Psoas muscle (tissue), 8 donors: ENCODE data around the gene SLC9A5. TPM values are rescaled to one million over a fixed set of nuclear protein-coding genes. Genes with fewer than 3 reads are reported as not detected.
A peak's percentile ranks its signal among the peaks of the same experiment; 100 is the strongest.

Source experiments
- ATAC-seq, 4 donors: fragments of 200-7000 bp; cut with Tn5 transposase; one replicate each; pipeline ENCODE4 v1.9.1; 2020; ENCODE audit warnings: moderate library complexity in 3 of 4, mild to moderate bottlenecking in 2 of 4
- DNase-seq, 2 donors: peaks; one replicate each; pipeline ENCODE4 v3.0.0-alpha.2; 2020
- H3K27ac ChIP-seq: fragments of 200-600 bp; one replicate; pipeline ENCODE4 v1.8.0; 2022
- H3K27me3 ChIP-seq, 3 donors: fragments of 200-600 bp in 1 of 3; one replicate each; pipeline versions ENCODE4 v1.6.1 to v1.8.0; 2013 to 2022; ENCODE audit warnings: low read length in 2 of 3, mild to moderate bottlenecking in 2 of 3, moderate library complexity in 1 of 3; ENCODE audit not compliant: insufficient read depth in 3 of 3
- H3K36me3 ChIP-seq, 2 donors: fragments of 200-600 bp in 1 of 2; one replicate each; pipeline versions ENCODE4 v1.6.1 to v1.8.0; 2013 to 2022; ENCODE audit warnings: low read depth in 1 of 2, mild to moderate bottlenecking in 1 of 2, moderate library complexity in 1 of 2; ENCODE audit not compliant: insufficient read depth in 1 of 2
- H3K4me1 ChIP-seq: fragments of 200-600 bp; one replicate; pipeline ENCODE4 v1.8.0; 2022
- H3K4me3 ChIP-seq: fragments of 200-600 bp; one replicate; pipeline ENCODE4 v1.8.0; 2022; ENCODE audit warnings: mild to moderate bottlenecking
- H3K9me3 ChIP-seq: fragments of 200-600 bp; one replicate; pipeline ENCODE4 v1.8.0; 2022
- CTCF ChIP-seq: fragments of 200-600 bp; IDR thresholded peaks from one replicate; pipeline ENCODE4 v1.8.0; 2022; ENCODE audit warnings: antibody characterized with exemption
- WGBS, 3 donors: extraction: QIAGEN DNeasy Blood & Tissue Kit; methylation state at CpG; one replicate each; pipeline versions ENCODE4 v1.1.6 to v1.1.7; 2013; 5-methylcytosine and 5-hydroxymethylcytosine counted together
- intact Hi-C, 2 donors: fragments of 100-400 bp; cut with DNase I; formaldehyde crosslinking; loops; one replicate each; pipeline versions ENCODE4 v1.11.0 to v1.14.2; 2022
- polyA plus RNA-seq, 3 donors: library from polyadenylated mRNA; stranded (reverse); fragments of 200-250 nt; gene quantifications; one replicate each; pipeline ENCODE4 v1.2.3, GENCODE V29; 2013
- total RNA-seq, 4 donors: library from RNA; stranded (reverse); fragmentation: NEBNext Ultra II Directional in 2 of 4; extraction: Animal tissue kit (Norgen Biotek cat#: 25700) in 2 of 4; gene quantifications; one replicate each; pipeline versions ENCODE4 v1.2.1 to v1.2.4, GENCODE V29; 2021 to 2023
- donor health status: healthy with polysubstance abuse.
- donor health status: DM: no; HTN: no; CAD: no; lungs with moderate emphysema.
- donor health status: Bipolar disorder and iron deficiency.
- donor health status: healthy.
- donor health status: DM: yes; HTN: yes; CAD: no.
- donor health status: DM: no; HTN: no; CAD: no.
- donor health status: DM: no; HTN: no; CAD: no.
- donor health status: DM: yes; HTN: yes; CAD: no.

The SLC9A5 gene
- total and polyA plus RNA-seq, 7 donors: 0.52 to 1.7 (median 1.1) TPM

DNA sequence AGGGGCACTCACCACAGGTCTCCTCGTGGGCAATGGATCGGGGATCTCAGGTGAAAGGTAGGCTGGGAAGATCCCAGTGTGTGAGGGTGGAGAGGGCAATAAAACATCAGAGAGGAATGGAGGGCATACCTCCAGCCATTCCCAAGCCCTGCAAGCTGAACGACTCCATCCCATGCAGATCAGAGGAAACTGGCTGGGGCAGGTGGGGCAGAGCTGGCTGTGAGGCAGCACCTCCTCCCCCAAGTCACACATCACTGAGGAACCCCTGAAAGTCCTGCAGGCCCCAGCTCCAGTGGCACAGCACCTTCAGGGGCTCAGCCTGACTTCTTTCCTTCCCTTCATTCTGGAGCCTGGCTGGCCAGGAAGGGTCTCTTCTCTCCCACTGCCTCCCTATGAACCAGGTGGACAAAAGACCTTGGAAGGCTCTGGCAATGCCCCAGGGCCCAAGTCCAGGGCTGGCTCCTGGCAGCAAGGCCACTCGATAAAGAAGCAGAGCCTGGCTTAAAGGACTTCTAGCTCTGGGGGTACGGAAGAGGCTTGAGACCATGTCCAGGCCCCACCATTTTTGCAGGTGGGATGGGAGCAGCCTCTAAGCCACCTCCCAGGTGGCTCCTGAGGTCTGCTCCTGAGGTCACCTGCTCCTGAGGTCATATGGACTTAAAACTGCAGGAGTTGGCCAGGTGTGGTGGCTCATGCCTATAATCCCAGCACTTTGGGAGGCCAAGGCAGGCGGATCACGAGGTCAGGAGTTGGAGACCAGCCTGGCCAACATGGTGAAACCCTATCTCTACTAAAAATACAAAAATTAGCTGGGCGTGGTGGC lies 35.4 kb upstream of the SLC9A5 start:
- intact Hi-C loops: no loop called here
- ATAC-seq: peak in 1 of 4 donors; percentile 6
- 39 to 54% (median 52%) methylated on average over 8 of the region's 8 CpGs for WGBS, 3 donors
- H3K36me3 ChIP-seq: no peaks in the 10 kb centered on the region
- no peak overlapping the region for H3K4me3 ChIP-seq
- no peaks in the 10 kb centered on the region for H3K27me3 ChIP-seq
- DNase-seq: no peak
- no peak for TF ChIP-seq CTCF
- H3K4me1 ChIP-seq: peaks cover 29% of the 10 kb centered on the region
- H3K9me3 ChIP-seq: no peaks in the 10 kb centered on the region
- peak overlapping the region; percentile 30 for H3K27ac ChIP-seq

- H3K36me3 ChIP-seq: no peaks in the 10 kb centered on the region
- 58 to 81% (median 65%) methylated on average over 5 of the region's 5 CpGs for WGBS, 3 donors
- H3K27ac ChIP-seq: no peak overlapping the region
- intact Hi-C loops: no loop called here
- H3K4me3 ChIP-seq: no peak overlapping the region
- H3K27me3 ChIP-seq: no peaks in the 10 kb centered on the region
- H3K4me1 ChIP-seq: peaks cover 19% of the 10 kb centered on the region
- no peaks in the 10 kb centered on the region for H3K9me3 ChIP-seq
- no peak for TF ChIP-seq CTCF
- ATAC-seq (no peak), DNase-seq (no peak)
These were observed 33.1 kb upstream of the SLC9A5 start for GRCh38 chr16:67215706-67216105.

DNA sequence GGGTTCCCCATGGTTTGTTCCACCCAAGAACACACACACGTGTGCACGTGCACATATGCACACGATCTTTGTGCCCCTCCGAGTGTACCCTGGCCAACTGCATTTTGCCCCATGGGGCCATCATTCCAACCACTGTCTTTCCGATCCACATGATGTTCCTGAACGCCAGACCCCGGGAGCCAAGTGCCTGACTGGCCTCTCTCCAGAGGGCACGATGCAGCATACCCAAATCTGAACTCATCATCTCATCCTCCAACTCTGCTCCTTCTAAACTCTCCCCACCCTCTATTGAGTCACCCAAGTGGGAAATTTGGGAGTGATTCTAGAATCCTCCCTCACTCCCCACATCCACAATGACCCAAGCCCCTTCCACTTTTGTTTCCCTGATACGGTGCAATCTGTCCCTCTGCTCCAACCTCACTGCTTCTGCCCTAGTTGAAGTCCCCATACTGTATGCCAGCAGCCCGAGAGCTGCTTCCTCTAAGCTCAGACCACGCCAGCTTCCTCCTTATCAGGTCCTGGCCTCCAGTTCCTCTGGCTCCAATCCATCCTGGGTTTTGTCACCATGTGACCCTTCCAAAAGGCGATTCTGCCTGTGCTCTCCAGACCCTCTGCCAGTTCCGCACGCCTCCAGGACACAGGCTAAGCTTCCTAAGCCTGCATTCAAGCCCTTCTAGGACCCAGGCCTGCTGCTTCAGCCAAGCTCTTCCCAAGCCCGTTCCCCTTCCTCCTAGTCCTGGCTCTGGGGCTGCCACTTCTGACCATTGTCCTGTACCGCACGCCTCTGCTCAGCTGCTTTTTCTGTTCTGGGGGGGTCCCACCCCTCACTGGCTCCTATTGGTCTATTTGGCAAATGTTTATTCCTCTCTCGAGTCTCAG lies 31.9 kb upstream of the SLC9A5 start:
- 64 to 73% (median 68%) methylated on average over 18 of the region's 18 CpGs for WGBS, 3 donors
- Histone ChIP-seq H3K36me3 (no peaks in the 10 kb centered on the region), H3K4me3 (peak overlapping the region; percentile 4), H3K4me1 (peaks cover 18% of the 10 kb centered on the region), H3K27ac (no peak overlapping the region), H3K9me3 (no peaks in the 10 kb centered on the region), H3K27me3 (no peaks in the 10 kb centered on the region)
- intact Hi-C loops: no loop called here
- DNase-seq (no peak), ATAC-seq (peak in 3 of 4 donors; percentile 12 to 32 (median 16))
- TF ChIP-seq CTCF: no peak

- intact Hi-C loops: no loop called here
- Histone ChIP-seq H3K9me3 (no peaks in the 10 kb centered on the region), H3K36me3 (peaks cover 0 to 19% of the 10 kb centered on the region in 2 donors), H3K27ac (no peak overlapping the region), H3K4me3 (no peak overlapping the region), H3K4me1 (peaks cover 16% of the 10 kb centered on the region), H3K27me3 (no peaks in the 10 kb centered on the region)
- ATAC-seq (no peak), DNase-seq (no peak)
- 58 to 64% (median 58%) methylated on average over 3 of the region's 3 CpGs for WGBS, 3 donors
- TF ChIP-seq CTCF: no peak
These were observed 24.8 kb upstream of the SLC9A5 start for GRCh38 chr16:67223992-67224391.
